OCI-LY1 (cell line): ENCODE data around the gene DCUN1D2.

ENCODE experiments used
- H2AFZ ChIP-seq: fragments of 200-600 bp; sonication (generic), shearing (Covaris generic); 2 replicates; pipeline ENCODE4 v1.6.0; 2014; ENCODE audit warnings: antibody characterized with exemption, mild to moderate bottlenecking, low read length
- H3F3A ChIP-seq: fragments of 200-600 bp; sonication (generic), shearing (Covaris generic); 2 replicates; pipeline ENCODE4 v1.6.0; 2014; ENCODE audit warnings: mild to moderate bottlenecking, antibody characterized with exemption, low read length, moderate library complexity; ENCODE audit not compliant: insufficient read depth
- H3K27ac ChIP-seq: fragments of 200-600 bp; sonication (generic); 2 replicates; pipeline ENCODE4 v1.5.1; 2014; ENCODE audit warnings: low read length, mixed run types, mild to moderate bottlenecking, low read depth; ENCODE audit not compliant: poor library complexity, severe bottlenecking
- H3K27me3 ChIP-seq: fragments of 200-600 bp; sonication (generic); 2 replicates; pipeline ENCODE4 v1.6.0; 2014; ENCODE audit warnings: antibody characterized with exemption, mild to moderate bottlenecking, low read length, moderate library complexity; ENCODE audit not compliant: insufficient read depth
- H3K36me3 ChIP-seq: fragments of 200-600 bp; sonication (generic); 2 replicates; pipeline ENCODE4 v1.6.1; 2014; ENCODE audit warnings: mild to moderate bottlenecking, antibody characterized with exemption, low read length, moderate library complexity, mixed read lengths; ENCODE audit not compliant: insufficient read depth
- H3K4me1 ChIP-seq: fragments of 200-600 bp; sonication (generic); 2 replicates; pipeline ENCODE4 v1.5.1; 2014; ENCODE audit warnings: mild to moderate bottlenecking, low read length, moderate library complexity; ENCODE audit not compliant: insufficient read depth, severe bottlenecking
- H3K4me2 ChIP-seq: fragments of 200-600 bp; sonication (generic), shearing (Covaris generic); 2 replicates; pipeline ENCODE4 v1.6.1; 2014; ENCODE audit warnings: low read length
- H3K4me3 ChIP-seq: fragments of 200-600 bp; sonication (generic); 2 replicates; pipeline ENCODE4 v1.5.1; 2014; ENCODE audit warnings: low read length, low read depth, mild to moderate bottlenecking, mixed read lengths; ENCODE audit not compliant: poor library complexity, severe bottlenecking
- H3K79me2 ChIP-seq: fragments of 200-600 bp; shearing (Covaris generic); 2 replicates; pipeline ENCODE4 v1.6.1; 2016; ENCODE audit warnings: mixed run types, low read length, mixed read lengths; ENCODE audit not compliant: insufficient read depth
- H3K9ac ChIP-seq: fragments of 200-600 bp; sonication (generic), shearing (Covaris generic); 2 replicates; pipeline ENCODE4 v1.6.1; 2014; ENCODE audit warnings: mild to moderate bottlenecking, low read length, mixed read lengths
- H3K9me2 ChIP-seq: fragments of 200-600 bp; sonication (generic), shearing (Covaris generic); 2 replicates; pipeline ENCODE4 v1.6.1; 2014; ENCODE audit warnings: low read depth, mild to moderate bottlenecking, low read length, mixed read lengths
- H3K9me3 ChIP-seq: fragments of 200-600 bp; shearing (Covaris generic); 2 replicates; pipeline ENCODE4 v1.6.1; 2014; ENCODE audit warnings: low read length, mixed read lengths
- H4K20me1 ChIP-seq: fragments of 200-600 bp; sonication (generic), shearing (Covaris generic); 2 replicates; pipeline ENCODE4 v1.6.0; 2016; ENCODE audit warnings: mild to moderate bottlenecking, low read length; ENCODE audit not compliant: insufficient read depth
- CTCF ChIP-seq: fragments of 200-600 bp; sonication (generic), shearing (Covaris generic); IDR thresholded peaks from 2 replicates; pipeline ENCODE4 v1.5.1; 2017; ENCODE audit warnings: mild to moderate bottlenecking, antibody characterized with exemption, low read length, moderate library complexity, mixed read lengths
- EZH2 ChIP-seq: fragments of 200-600 bp; sonication (generic), shearing (Covaris generic); IDR thresholded peaks from 2 replicates; pipeline ENCODE4 v1.8.0; 2017; ENCODE audit warnings: borderline replicate concordance, mixed run types, mild to moderate bottlenecking, antibody characterized with exemption, low read length, moderate library complexity, mixed read lengths

Gene DCUN1D2

GRCh38 chr13:113518076-113518803 lies 27.7 kb upstream of the DCUN1D2 start:
- no peak overlapping the region for H3K27ac ChIP-seq
- H3K9me2 ChIP-seq: no peaks in the 10 kb centered on the region
- no peaks in the 10 kb centered on the region for H3K9me3 ChIP-seq
- H2AFZ ChIP-seq: no peak overlapping the region
- peaks cover 6% of the 10 kb centered on the region for H3K4me1 ChIP-seq
- no peaks in the 10 kb centered on the region for H3K79me2 ChIP-seq
- TF ChIP-seq CTCF: no peak
- no peaks in the 10 kb centered on the region for H4K20me1 ChIP-seq
- H3K4me3 ChIP-seq: no peak overlapping the region
- H3K4me2 ChIP-seq: no peak overlapping the region
- H3K9ac ChIP-seq: no peak overlapping the region
- no peaks in the 10 kb centered on the region for H3F3A ChIP-seq
- no peaks in the 10 kb centered on the region for H3K27me3 ChIP-seq
- 0 out of 2 replicates have a peak, but pooled peaks cover 7% of the 10 kb centered on the region for H3K36me3 ChIP-seq

- Histone ChIP-seq H4K20me1 (no peaks in the 10 kb centered on the region), H3K36me3 (peaks cover 6% of the 10 kb centered on the region; the same call in 1 of the 2 replicates)
Observed at GRCh38 chr13:113514847-113515246, 24.3 kb upstream of the DCUN1D2 start.

GRCh38 chr13:113513761-113514160 lies 23.2 kb upstream of the DCUN1D2 start:
- H3K36me3 ChIP-seq: peaks cover 6% of the 10 kb centered on the region; the same call in 1 of the 2 replicates

More at GRCh38 chr13:113514847-113515246, 24.3 kb upstream of the DCUN1D2 start:
- TF ChIP-seq EZH2 (no peak), CTCF (no peak)
- no peak overlapping the region for H2AFZ ChIP-seq
- no peaks in the 10 kb centered on the region for H3K9me3 ChIP-seq
- H3K4me2 ChIP-seq: no peak overlapping the region
- H3K79me2 ChIP-seq: no peaks in the 10 kb centered on the region
- no peak overlapping the region for H3K9ac ChIP-seq
- H3K4me1 ChIP-seq: peaks cover 6% of the 10 kb centered on the region
- no peak overlapping the region for H3K27ac ChIP-seq
- no peak overlapping the region for H3K4me3 ChIP-seq
- no peaks in the 10 kb centered on the region for H3F3A ChIP-seq
- H3K9me2 ChIP-seq: no peaks in the 10 kb centered on the region
- no peaks in the 10 kb centered on the region for H3K27me3 ChIP-seq

More at GRCh38 chr13:113513761-113514160, 23.2 kb upstream of the DCUN1D2 start:
- Histone ChIP-seq H3K4me2 (no peak overlapping the region), H3K4me3 (no peak overlapping the region), H3K9ac (no peak overlapping the region), H3K9me3 (no peaks in the 10 kb centered on the region), H2AFZ (no peak overlapping the region), H3K4me1 (peaks cover 6% of the 10 kb centered on the region), H3K79me2 (no peaks in the 10 kb centered on the region), H3F3A (no peaks in the 10 kb centered on the region), H3K9me2 (no peaks in the 10 kb centered on the region), H3K27me3 (no peaks in the 10 kb centered on the region), H3K27ac (no peak overlapping the region), H4K20me1 (no peaks in the 10 kb centered on the region)
- no peak for TF ChIP-seq EZH2
- no peak for TF ChIP-seq CTCF
